ENCODE data around the gene USP37. TPM values are rescaled to one million over a fixed set of nuclear protein-coding genes. Genes with fewer than 3 reads are reported as not detected.

The USP37 gene
- total and polyA plus RNA-seq, 2 of the 4 experiments (the other 2 are of a cell fraction) = 1.6 to 6.5 TPM

DNA sequence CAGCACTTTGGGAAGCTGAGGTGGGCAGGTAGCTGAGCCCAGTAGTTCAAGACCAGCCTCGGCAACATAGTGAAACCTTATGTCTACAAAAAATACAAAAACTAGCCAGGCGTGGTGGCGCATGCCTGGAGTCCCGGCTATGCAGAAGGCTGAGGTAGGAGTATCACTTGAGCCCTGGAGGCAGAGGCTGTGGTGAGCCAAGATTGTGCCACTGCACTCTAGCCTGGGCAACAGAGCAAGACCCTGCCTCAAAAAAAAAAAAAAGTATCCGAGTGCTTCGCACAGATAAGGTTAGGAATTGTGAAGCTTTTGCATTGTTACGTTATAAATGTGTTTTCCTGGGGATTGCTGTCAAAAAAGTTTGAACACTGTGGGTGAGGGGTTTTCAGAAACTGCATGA, 164.3 kb downstream of the USP37 start:
- Histone ChIP-seq H3K79me1 (ENCODE audit: low read depth in 1 of 2, low read length in 2 of 2) (peaks cover 0 to 28% of the 10 kb centered on the region in 2 experiments; a peak in 2 of 4 replicates), H2BK120ac (ENCODE audit: low read depth, low read length) (no peak overlapping the region), H3K4ac (ENCODE audit: low read depth, low read length) (no peak overlapping the region), H2AK9ac (replicated peaks; ENCODE audit: low read depth, low read length, poor library complexity) (no peak overlapping the region), H2AK5ac (ENCODE audit: low read depth, low read length) (no peak overlapping the region), H3K4me2 (ENCODE audit: low read depth, low read length) (no peak overlapping the region), H3K9me3 (ENCODE audit: control insufficient read depth, insufficient read depth, low read length) (no peaks in the 10 kb centered on the region), H3K36me3 (ENCODE audit: control insufficient read depth, insufficient read depth, low read length) (peaks cover 26% of the 10 kb centered on the region), H3K9me1 (ENCODE audit: insufficient read depth, low read length) (peaks cover 4% of the 10 kb centered on the region; the same call in 1 of the 2 replicates), H3K9ac (ENCODE audit: low read depth, low read length) (no peak overlapping the region), H3K14ac (replicated peaks; ENCODE audit: low read depth, low read length) (no peak overlapping the region), H2BK5ac (ENCODE audit: low read depth, low read length, poor library complexity, severe bottlenecking) (no peak overlapping the region), H2AFZ (replicated peaks; ENCODE audit: low read length, poor library complexity) (no peak overlapping the region), H3K27me3 (ENCODE audit: control insufficient read depth, insufficient read depth, low read length) (no peaks in the 10 kb centered on the region), H4K91ac (ENCODE audit: insufficient read depth, low read depth, low read length) (no peak overlapping the region), H3K4me1 (ENCODE audit: control insufficient read depth, insufficient read depth, low read length) (peaks cover 22% of the 10 kb centered on the region), H4K5ac (ENCODE audit: low read depth, low read length) (no peak overlapping the region), H3K56ac (ENCODE audit: extremely low read depth, insufficient read depth, low read length) (no peak overlapping the region), H4K20me1 (ENCODE audit: insufficient read depth, low read length) (peaks cover 13% of the 10 kb centered on the region; the same call in 1 of the 2 replicates), H3K27ac (ENCODE audit: insufficient read depth, low read length) (no peak overlapping the region), H3K23ac (ENCODE audit: low read depth, low read length) (no peak overlapping the region), H3K18ac (ENCODE audit: low read depth, low read length) (no peak overlapping the region), H3K4me3 (ENCODE audit: insufficient read depth, low read depth, low read length) (no peak overlapping the region), H4K8ac (ENCODE audit: low read depth in 2 of 2, low read length in 2 of 2) (no peak overlapping the region), H2BK15ac (ENCODE audit: low read depth, low read length) (no peak overlapping the region), H2BK20ac (ENCODE audit: low read depth, low read length) (no peak overlapping the region)
- intact Hi-C loops (cut with micrococcal nuclease) = no loop called here
- BruUV-seq (replicated peaks) = no TSS peak
- ChIA-PET CTCF (no interaction called here), POLR2A (ENCODE audit: unreplicated experiment) (no interaction called here)
- dilution Hi-C loops (cut with HindIII; ENCODE audit: low sequenced_read_pairs, unreplicated experiment) = no loop called here
- in situ Hi-C loops (cut with MboI; ENCODE audit: low sequenced_read_pairs) = loop anchor here (10.0 kb wide), 1 partner anchor 251 kb away; the partner anchor contains the start of genes BCS1L and ZNF142
- ATAC-seq (ENCODE audit: low read depth) (no peak), DNase-seq (no peak)
- TF ChIP-seq RAD21 (IDR thresholded peaks at IDR 0.05; ENCODE audit: low read length) = no peak
- TF ChIP-seq NFE2L2 (IDR thresholded peaks at IDR 0.05; ENCODE audit: low read depth, low read length) = no peak
- TF ChIP-seq, protein P1, sequence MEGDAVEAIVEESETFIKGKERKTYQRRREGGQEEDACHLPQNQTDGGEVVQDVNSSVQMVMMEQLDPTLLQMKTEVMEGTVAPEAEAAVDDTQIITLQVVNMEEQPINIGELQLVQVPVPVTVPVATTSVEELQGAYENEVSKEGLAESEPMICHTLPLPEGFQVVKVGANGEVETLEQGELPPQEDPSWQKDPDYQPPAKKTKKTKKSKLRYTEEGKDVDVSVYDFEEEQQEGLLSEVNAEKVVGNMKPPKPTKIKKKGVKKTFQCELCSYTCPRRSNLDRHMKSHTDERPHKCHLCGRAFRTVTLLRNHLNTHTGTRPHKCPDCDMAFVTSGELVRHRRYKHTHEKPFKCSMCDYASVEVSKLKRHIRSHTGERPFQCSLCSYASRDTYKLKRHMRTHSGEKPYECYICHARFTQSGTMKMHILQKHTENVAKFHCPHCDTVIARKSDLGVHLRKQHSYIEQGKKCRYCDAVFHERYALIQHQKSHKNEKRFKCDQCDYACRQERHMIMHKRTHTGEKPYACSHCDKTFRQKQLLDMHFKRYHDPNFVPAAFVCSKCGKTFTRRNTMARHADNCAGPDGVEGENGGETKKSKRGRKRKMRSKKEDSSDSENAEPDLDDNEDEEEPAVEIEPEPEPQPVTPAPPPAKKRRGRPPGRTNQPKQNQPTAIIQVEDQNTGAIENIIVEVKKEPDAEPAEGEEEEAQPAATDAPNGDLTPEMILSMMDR (conservative IDR thresholded peaks at IDR 0.05; ENCODE audit: low read depth, low read length) = no peak
- no peak for TF ChIP-seq CHD1 (IDR thresholded peaks at IDR 0.05; ENCODE audit: low read depth, low read length)
- 100% methylated on average over 1 of the region's 7 CpGs; no CpG with 5 or more reads in 1 of the 2 experiments for whole genome bisulfite sequencing, 2 experiments (ENCODE audit: extremely low coverage in 2 of 2, insufficient read length in 1 of 2)

Measured in IMR-90 (cell line).